ENCODE results near the gene UBE2D2.

UBE2D2 gene

GRCh38 chr5:139636975-139637408 lies 75.9 kb downstream of the UBE2D2 start:
- DNase-seq, result peak; percentile 60

GRCh38 chr5:139637438-139638089 lies 76.4 kb downstream of the UBE2D2 start:
- peak; percentile 52 for DNase-seq

DNA sequence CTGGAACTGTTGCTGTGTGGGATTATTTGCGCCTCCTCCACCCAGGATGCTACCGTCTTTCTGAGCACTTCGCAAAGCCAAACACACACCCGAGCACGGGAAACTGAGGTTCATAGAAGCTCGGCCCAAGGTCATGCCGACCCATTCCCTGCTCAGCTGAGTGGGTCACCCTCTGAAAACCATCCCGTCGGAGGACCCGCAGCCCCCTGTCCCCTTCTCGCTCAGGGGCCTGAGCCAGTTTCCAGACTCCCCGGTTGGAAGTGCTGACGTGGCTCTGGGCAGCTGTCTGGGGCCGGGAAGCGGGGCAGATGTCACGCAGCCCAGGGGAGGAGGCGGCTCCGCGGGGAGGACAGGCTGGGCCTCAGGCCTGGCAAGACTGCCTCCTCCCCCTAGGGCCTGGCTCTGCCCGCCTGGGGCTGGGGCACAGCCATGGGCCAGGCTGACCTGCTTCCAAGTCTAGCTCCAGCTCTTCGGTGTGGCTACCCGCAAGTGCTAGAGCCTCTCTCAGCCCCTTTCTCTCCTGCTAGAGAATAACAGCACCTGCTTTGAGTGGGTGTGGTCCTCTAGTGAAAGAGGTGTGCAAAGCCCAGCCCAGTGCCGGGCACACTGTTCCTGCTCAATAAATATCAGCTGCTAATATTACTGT lies 77.1 kb downstream of the UBE2D2 start:
- no peak for DNase-seq

- DNase-seq, result peak; percentile 1
Measured at GRCh38 chr5:139638736-139639618, 77.8 kb downstream of the UBE2D2 start.

DNA sequence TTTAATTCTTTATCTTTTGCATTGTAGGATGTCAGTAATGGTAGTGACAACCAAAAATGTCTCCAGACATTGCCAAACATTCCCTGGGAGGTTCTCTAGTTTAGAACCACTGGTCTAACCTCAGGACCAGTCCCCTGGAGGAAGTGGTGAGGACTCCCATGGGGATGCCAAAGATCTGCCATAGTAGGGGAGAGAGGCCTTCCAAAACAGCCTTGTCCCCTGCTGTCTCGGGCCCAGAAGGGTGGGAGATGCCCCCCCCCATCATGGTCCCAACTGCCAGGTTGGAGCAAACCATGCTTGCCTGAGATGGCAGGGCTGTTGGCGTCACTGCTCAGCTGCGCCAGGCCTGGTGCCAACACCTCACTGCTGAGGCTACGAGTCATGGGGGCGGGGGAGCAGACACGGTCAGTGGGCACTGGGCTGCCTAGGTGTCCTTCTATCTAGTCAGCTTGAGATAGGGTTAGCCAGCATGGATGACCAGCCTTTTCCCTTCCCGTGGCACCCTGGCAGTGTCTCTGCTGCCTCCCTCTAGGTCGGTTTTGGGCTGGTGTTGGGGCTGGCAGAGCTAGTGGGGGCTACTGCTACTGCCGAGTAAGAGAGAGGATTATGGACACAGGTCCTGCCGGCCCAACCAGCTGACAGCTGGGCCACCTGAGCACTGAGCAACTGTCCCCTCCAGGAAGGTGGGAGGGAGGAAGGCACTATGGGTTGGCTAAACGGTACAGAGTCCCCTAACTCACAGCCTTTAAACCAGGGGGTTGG lies 78.7 kb downstream of the UBE2D2 start:
- DNase-seq, result peak; percentile 7

GRCh38 chr5:139640421-139641115 lies 79.4 kb downstream of the UBE2D2 start:
- peak; percentile 1 for DNase-seq

GRCh38 chr5:139641116-139642080 lies 80.3 kb downstream of the UBE2D2 start:
- no peak for DNase-seq

GRCh38 chr5:139642213-139642612 lies 81.1 kb downstream of the UBE2D2 start:
- no peak for DNase-seq

DNA sequence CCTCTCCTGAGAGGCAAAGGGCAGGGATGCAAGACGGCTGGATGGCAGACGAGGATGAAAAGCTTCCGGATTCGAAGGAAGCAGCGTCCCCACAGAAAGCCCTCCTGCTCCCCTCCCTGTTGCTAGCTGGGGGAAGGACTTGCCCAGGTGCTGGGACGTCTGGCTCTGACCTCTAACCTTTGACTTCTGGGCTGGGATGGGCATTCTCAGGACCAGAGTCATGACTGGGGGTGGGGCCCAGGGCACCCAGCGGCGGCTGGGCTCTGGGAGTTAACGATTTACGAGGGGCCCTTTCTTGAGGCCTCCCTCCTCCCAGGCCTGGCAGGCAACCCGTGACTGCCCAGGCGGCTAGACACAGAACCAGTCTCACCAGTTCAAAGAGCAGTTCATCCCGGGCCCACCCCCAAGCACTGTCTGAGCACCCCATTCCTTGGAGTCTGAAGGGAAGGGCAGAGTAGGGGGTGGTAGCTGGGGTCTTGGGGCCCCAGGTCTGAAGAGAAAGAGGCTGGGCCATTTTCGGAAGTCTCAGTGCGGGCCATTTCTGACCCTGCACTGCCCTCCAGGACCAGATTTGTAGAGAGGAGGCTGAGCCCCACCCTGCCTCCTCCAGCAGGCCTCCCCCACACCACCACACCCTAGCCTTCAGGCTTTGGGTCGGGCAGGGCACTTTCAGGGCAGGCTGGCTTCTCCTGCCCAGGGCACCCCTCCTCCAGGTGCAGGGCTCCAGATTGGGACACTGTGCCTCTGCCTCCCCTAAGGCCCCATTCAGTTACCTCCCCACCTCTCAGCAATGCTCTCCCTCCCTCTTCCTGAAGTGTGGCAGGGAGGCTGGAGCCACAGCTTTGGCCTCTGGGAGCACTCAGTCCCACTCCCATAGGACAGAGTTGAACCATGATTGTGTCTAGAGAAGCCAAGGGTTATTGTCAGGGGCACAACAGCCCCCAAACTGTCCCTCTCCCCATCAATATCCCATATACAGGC lies 82.0 kb downstream of the UBE2D2 start:
- DNase-seq, result no peak

- no peak for DNase-seq
Measured at GRCh38 chr5:139644001-139644456, 82.9 kb downstream of the UBE2D2 start.

- no peak for DNase-seq
Measured at GRCh38 chr5:139644646-139645429, 83.7 kb downstream of the UBE2D2 start.

- no peak for DNase-seq
Measured at GRCh38 chr5:139645430-139645871, 84.3 kb downstream of the UBE2D2 start.

DNA sequence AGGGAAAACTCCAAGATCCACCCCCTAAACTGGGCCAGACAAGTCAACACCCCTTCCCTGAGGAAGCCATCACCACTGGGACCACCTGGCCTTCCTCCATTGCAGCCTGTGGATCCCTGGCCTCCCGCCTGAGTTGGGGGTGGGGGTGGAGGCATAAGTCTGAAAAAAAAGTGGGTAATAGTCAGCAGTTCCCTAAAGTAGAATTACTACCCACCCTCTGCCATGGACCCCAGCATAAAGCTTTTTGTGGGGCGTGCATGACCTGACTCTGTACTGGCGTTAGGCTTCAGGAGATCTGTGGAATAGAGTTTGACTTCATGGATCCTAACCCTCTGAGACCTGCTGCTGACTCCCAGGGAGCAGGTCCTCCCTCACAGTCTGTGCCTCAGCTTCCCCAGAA lies 85.0 kb downstream of the UBE2D2 start:
- no peak for DNase-seq

DNA sequence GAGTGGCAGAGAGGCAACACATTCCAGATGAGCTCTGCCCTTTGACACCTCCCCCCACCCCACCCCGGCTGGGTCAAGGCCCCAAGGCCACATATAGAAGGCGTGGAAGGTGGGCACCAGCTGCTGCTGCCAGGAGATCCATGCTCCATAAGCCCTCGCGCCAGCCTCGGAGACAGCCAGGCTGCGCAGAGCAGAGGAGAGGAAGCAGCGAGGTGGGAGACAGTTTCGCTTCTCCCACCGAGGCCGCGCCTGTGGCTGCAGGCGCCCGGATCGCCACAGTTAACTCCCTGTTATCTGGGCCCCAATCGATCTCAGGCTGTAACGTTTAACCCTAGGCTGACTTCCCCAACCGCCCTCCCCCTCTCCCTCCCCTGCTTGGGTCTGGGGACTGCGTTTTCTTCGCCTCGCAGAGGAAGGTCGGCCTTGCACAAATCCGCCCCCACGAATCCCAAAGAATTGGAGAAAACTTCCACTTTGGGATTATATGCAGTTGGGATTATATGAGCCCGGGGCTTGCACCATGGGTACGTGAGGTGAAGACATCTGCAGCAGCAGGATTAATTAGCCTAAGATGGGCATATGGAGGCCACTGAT lies 85.9 kb downstream of the UBE2D2 start:
- DNase-seq, result no peak

DNA sequence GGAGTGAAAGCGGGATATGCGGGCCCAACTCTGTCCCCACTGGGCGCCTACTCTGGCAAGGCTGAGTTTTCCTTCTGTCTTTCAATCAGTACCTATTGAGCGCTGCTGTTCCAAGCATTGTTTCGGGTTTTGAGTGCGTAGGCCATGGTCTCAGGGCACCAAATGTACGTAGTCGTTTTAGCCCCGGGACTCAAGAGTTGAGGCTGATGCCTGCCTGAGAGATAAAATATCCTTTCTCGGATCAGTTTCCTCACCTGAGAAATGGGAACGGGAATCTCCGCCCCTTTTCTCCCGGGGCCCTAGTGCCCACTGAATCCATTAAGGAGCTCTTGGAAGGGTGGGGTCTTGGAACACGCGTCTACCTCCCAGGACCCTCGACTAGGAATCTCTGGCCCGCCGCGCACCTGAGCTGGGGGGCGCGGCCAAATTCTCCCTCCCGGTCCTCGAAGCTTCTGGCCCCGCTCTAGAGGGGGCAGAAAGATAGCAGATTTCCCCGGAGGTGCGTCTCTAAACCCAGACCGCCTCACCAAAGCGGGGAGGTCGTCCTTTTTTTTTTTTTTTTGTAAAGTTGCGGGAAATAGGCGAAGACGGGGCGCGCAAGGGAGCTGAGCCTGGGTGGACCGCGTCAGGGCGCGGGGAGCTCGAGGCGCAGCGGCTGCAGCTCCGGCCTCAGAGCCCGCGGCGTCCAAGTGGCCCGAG lies 86.5 kb downstream of the UBE2D2 start:
- no peak for DNase-seq

DNA sequence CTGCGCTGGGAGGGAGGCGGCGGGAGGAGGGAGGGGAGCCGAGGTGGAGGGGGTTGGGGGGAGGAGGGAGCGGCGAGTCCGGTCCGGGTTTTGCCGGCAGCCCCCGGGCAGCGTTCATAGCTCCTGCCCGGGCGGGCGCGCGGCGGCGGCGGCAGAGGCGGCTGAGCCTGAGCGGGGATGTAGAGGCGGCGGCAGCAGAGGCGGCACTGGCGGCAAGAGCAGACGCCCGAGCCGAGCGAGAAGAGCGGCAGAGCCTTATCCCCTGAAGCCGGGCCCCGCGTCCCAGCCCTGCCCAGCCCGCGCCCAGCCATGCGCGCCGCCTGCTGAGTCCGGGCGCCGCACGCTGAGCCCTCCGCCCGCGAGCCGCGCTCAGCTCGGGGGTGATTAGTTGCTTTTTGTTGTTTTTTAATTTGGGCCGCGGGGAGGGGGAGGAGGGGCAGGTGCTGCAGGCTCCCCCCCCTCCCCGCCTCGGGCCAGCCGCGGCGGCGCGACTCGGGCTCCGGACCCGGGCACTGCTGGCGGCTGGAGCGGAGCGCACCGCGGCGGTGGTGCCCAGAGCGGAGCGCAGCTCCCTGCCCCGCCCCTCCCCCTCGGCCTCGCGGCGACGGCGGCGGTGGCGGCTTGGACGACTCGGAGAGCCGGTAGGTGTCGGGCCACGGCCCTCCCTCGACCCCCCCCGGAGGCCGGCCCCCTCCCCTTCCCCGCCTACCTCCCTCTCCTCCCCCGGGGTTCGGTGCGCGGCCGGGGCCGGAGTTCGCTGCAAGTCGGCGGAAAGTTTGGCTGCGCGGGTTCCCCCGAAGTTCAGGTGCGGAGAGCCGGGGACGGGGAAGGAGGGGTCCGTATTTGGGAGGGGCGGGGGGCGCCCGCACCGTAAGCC lies 87.3 kb downstream of the UBE2D2 start, which contains the start of gene CXXC5:
Gene CXXC5 (plus strand): TSS at position 145 of the 877 bp plus-strand sequence. CDS start 32,175 bp downstream, outside the sequence.
- DNase-seq, result peak; percentile 71

Measured in stimulated activated CD4-positive, alpha-beta T cell treated with anti-CD3 and anti-CD28 coated beads, Interleukin-15, amount 100 ng/mL, for 24 hours (primary cell).